Measurements from ENCODE around the gene FMO2.

Gene FMO2

GRCh38 chr1:171185091-171185490, at the start of gene FMO2:
TSS of gene FMO2 (plus strand) at chr1:171185300. CDS start at chr1:171185714, 414 bp downstream.
- no peak for DNase-seq (ENCODE audit: low read depth)
- H3K4me3 ChIP-seq (ENCODE audit: low read depth, low read length): no peak within 1 kb of the TSS

GRCh38 chr1:171137580-171137979, 47.5 kb upstream of the FMO2 start:
- no peak for DNase-seq (ENCODE audit: low read depth)
- in situ Hi-C loops (cut with HindIII; ENCODE audit: low sequenced_read_pairs): no loop called here
- no peak overlapping the region for H3K4me3 ChIP-seq (ENCODE audit: low read depth, low read length)
- TF ChIP-seq CTCF (IDR thresholded peaks at IDR 0.05; ENCODE audit: low read depth, low read length, missing control alignments): no peak

More at GRCh38 chr1:171185091-171185490, at the start of gene FMO2:
- TF ChIP-seq CTCF (IDR thresholded peaks at IDR 0.05; ENCODE audit: low read depth, low read length, missing control alignments): no peak
- in situ Hi-C loops (cut with HindIII; ENCODE audit: low sequenced_read_pairs): no loop called here

- DNase-seq (ENCODE audit: low read depth): no peak
- in situ Hi-C loops (cut with HindIII; ENCODE audit: low sequenced_read_pairs): no loop called here
- no peak overlapping the region for H3K4me3 ChIP-seq (ENCODE audit: low read depth, low read length)
- TF ChIP-seq CTCF (IDR thresholded peaks at IDR 0.05; ENCODE audit: low read depth, low read length, missing control alignments): no peak
Measured at GRCh38 chr1:171138980-171139379, 46.1 kb upstream of the FMO2 start.

GRCh38 chr1:171139890-171140289, 45.2 kb upstream of the FMO2 start:
- no peak for DNase-seq (ENCODE audit: low read depth)
- no peak overlapping the region for H3K4me3 ChIP-seq (ENCODE audit: low read depth, low read length)
- no peak for TF ChIP-seq CTCF (IDR thresholded peaks at IDR 0.05; ENCODE audit: low read depth, low read length, missing control alignments)
- in situ Hi-C loops (cut with HindIII; ENCODE audit: low sequenced_read_pairs): loop anchor here (5.0 kb wide), 1 partner anchor 58 kb away; no protein-coding TSS in a partner anchor

- no peak for TF ChIP-seq CTCF (IDR thresholded peaks at IDR 0.05; ENCODE audit: low read depth, low read length, missing control alignments)
- in situ Hi-C loops (cut with HindIII; ENCODE audit: low sequenced_read_pairs): loop anchor here (5.0 kb wide), 1 partner anchor 58 kb away; no protein-coding TSS in a partner anchor
- DNase-seq (ENCODE audit: low read depth): no peak
- H3K4me3 ChIP-seq (ENCODE audit: low read depth, low read length): no peak overlapping the region
Measured at GRCh38 chr1:171140401-171140800, 44.7 kb upstream of the FMO2 start.

- DNase-seq (ENCODE audit: low read depth): no peak
- no peak overlapping the region for H3K4me3 ChIP-seq (ENCODE audit: low read depth, low read length)
- no peak for TF ChIP-seq CTCF (IDR thresholded peaks at IDR 0.05; ENCODE audit: low read depth, low read length, missing control alignments)
- in situ Hi-C loops (cut with HindIII; ENCODE audit: low sequenced_read_pairs): loop anchor here (5.0 kb wide), 1 partner anchor 59 kb away; no protein-coding TSS in a partner anchor
Measured at GRCh38 chr1:171140956-171141687, 44.0 kb upstream of the FMO2 start.

Measured in astrocyte of the cerebellum (primary cell).